Fibroblast of villous mesenchyme (primary cell): Measurements from ENCODE around the gene TF. TPM values are rescaled to one million over a fixed set of nuclear protein-coding genes. Genes with fewer than 3 reads are reported as not detected.
A peak's percentile ranks its signal among the peaks of the same experiment; 100 is the strongest.

Experiments
- DNase-seq: peaks from one replicate; pipeline ENCODE4 v3.0.0-alpha.2; 2010; ENCODE audit warnings: low read depth
- H3K4me3 ChIP-seq: 2 replicates; pipeline ENCODE4 v1.5.1; 2011; ENCODE audit warnings: low read depth, mild to moderate bottlenecking, low read length
- CTCF ChIP-seq: IDR thresholded peaks from 2 replicates; pipeline ENCODE4 v1.5.1; 2012; ENCODE audit warnings: low read depth, mild to moderate bottlenecking, low read length; ENCODE audit not compliant: insufficient read depth
- total RNA-seq: library from RNA; depleted of rRNA; stranded (reverse); fragments of >200 nt; gene quantifications from 2 replicates; pipeline ENCODE4 v1.2.3, GENCODE V29; 2012

The TF gene
- total RNA-seq, 1 donor: not detected

DNA sequence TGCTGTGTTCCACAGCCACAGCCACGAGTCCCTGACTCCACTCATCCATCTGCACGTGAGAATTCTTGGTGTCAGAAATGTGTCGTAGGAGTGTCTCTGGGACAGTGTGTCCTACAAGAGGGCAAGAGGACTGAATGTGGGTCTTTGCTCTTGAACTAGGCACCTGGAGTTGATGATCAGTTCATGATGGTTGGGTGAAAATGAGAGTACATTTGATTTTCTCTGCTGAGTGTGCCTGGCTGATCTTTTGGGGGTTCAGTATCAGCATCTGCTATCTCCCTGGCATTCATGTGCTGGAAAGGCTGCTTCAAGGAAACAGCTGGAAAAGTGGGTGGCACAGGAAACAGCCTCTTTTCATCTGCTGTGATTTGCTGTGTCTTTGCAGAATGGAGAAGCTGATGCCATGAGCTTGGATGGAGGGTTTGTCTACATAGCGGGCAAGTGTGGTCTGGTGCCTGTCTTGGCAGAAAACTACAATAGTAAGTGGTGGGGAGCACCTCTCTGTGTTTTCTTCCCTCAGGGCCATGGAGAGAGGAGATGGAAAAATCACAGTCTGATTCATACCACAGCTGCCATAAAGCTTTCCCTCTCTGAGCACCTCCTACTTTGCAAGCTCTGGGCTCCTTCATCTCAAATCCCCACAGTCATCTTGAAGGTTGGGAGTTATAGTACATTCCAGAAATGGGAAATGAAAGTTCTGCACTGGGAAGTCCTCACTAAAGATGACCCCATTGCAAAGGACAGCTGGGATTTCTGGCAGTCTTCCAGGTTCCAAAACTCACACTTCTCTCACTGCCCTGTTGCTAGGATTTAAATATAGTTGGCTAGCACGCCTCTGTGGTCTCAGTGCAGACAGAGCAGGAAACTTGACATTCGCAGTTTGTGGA lies 17.8 kb downstream of the TF start:
- peak; percentile 16 for DNase-seq
- H3K4me3 ChIP-seq: no peak overlapping the region
- no peak for TF ChIP-seq CTCF

GRCh38 chr3:133765256-133765655 lies 19.1 kb downstream of the TF start:
- no peak overlapping the region for H3K4me3 ChIP-seq
- no peak for DNase-seq
- TF ChIP-seq CTCF: no peak

GRCh38 chr3:133767607-133768006 lies 21.4 kb downstream of the TF start:
- no peak for TF ChIP-seq CTCF
- no peak for DNase-seq
- H3K4me3 ChIP-seq: no peak overlapping the region

DNA sequence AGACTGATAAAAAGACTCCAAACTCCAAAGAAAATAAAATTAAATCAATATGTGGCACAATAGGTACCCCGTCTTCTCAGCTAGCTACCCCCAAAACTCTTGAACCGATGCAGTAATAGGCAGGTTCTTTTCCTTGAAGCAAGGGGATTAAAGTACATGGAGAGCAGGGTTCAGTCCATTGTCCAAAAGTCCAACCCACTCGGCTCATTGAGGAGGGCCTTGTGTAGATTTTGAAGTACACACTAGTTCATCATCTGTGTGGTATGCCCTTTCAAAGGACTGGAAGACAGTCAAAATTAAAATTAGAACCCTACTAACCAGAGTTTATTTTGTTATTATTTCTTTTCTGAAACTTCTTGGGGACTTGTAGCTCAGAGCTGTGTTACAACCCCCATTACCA lies 23.3 kb downstream of the TF start:
- no peak for TF ChIP-seq CTCF
- DNase-seq: no peak
- H3K4me3 ChIP-seq: no peak overlapping the region

DNA sequence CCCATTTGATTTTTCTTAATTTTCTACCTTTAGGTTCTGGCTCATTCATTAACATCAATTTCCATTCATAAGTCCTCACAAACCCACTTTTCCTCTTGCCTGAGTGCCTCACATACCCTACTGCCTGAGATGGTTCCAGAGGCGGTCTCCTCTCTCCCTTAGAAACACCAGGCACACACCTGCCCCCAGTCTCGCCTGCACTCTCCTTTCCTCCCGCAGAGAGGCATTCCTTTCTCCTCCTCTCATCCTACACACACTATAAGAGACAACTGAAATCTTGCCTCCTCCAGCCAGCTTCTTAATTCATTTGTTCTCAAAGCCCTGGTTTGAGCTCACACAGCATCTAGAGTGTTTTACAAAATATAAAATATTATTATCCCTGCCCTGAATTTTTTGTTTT lies 27.5 kb downstream of the TF start:
- DNase-seq: no peak

DNA sequence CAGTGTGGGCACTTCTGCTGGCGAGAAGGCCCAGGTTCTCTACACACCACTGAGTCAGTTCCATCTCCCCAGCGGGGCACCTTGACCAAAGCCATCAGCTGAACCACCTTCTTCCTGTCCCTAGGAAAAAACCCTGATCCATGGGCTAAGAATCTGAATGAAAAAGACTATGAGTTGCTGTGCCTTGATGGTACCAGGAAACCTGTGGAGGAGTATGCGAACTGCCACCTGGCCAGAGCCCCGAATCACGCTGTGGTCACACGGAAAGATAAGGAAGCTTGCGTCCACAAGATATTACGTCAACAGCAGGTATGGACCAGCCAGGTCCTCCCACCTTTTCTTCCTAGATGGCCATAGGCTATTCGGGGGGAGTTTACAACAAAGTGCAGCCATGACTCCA lies 29.1 kb downstream of the TF start:
- no peak for TF ChIP-seq CTCF
- no peak for DNase-seq

More for the DNA sequence above, 27.5 kb downstream of the TF start:
- no peak for TF ChIP-seq CTCF
- H3K4me3 ChIP-seq: no peak overlapping the region

More for the DNA sequence above, 29.1 kb downstream of the TF start:
- no peak overlapping the region for H3K4me3 ChIP-seq
